WTC11 (cell line): ENCODE measurements around the gene BANF2.

Experiments
- CREM ChIP-seq: sonication (generic); formaldehyde crosslinking; IDR thresholded peaks from 2 replicates; pipeline ENCODE4 v1.8.1; 2022; ENCODE audit warnings: mild to moderate bottlenecking, missing genetic modification reagents, moderate library complexity
- FOXP1 ChIP-seq: sonication (generic); formaldehyde crosslinking; IDR thresholded peaks from 2 replicates; pipeline ENCODE4 v1.8.0; 2022; ENCODE audit warnings: missing genetic modification reagents, mild to moderate bottlenecking, moderate library complexity, borderline replicate concordance
- GABPB1 ChIP-seq: sonication (generic); formaldehyde crosslinking; IDR thresholded peaks from 2 replicates; pipeline ENCODE4 v1.8.1; 2023; ENCODE audit warnings: mild to moderate bottlenecking, missing genetic modification reagents
- TEAD4 ChIP-seq: sonication (generic); formaldehyde crosslinking; IDR thresholded peaks from 2 replicates; pipeline ENCODE4 v1.8.0; 2022; ENCODE audit warnings: mild to moderate bottlenecking, missing genetic modification reagents
- TF ChIP-seq, protein P1 (sequence below): fragments of 200-600 bp; IDR thresholded peaks from 2 replicates; pipeline ENCODE4 v1.8.0; 2022; ENCODE audit warnings: antibody characterized with exemption
- TF ChIP-seq, protein P2 (sequence below): sonication (generic); formaldehyde crosslinking; IDR thresholded peaks from 2 replicates; pipeline ENCODE4 v1.8.1; 2023; ENCODE audit warnings: mild to moderate bottlenecking, missing genetic modification reagents, borderline replicate concordance
- TF ChIP-seq, protein P3 (sequence below): sonication (generic); formaldehyde crosslinking; conservative IDR thresholded peaks from 2 replicates; pipeline ENCODE4 v1.8.1; 2023; ENCODE audit warnings: mild to moderate bottlenecking, low read depth, missing genetic modification reagents, moderate library complexity
- TF ChIP-seq, protein P4 (sequence below): sonication (generic); formaldehyde crosslinking; IDR thresholded peaks from 2 replicates; pipeline ENCODE4 v1.8.0; 2022; ENCODE audit warnings: mild to moderate bottlenecking, missing genetic modification reagents
- TF ChIP-seq, protein P5 (sequence below): sonication (generic); formaldehyde crosslinking; IDR thresholded peaks from 2 replicates; pipeline ENCODE4 v1.8.1; 2022; ENCODE audit warnings: missing genetic modification reagents, borderline replicate concordance

- TF ChIP-seq, protein P1, sequence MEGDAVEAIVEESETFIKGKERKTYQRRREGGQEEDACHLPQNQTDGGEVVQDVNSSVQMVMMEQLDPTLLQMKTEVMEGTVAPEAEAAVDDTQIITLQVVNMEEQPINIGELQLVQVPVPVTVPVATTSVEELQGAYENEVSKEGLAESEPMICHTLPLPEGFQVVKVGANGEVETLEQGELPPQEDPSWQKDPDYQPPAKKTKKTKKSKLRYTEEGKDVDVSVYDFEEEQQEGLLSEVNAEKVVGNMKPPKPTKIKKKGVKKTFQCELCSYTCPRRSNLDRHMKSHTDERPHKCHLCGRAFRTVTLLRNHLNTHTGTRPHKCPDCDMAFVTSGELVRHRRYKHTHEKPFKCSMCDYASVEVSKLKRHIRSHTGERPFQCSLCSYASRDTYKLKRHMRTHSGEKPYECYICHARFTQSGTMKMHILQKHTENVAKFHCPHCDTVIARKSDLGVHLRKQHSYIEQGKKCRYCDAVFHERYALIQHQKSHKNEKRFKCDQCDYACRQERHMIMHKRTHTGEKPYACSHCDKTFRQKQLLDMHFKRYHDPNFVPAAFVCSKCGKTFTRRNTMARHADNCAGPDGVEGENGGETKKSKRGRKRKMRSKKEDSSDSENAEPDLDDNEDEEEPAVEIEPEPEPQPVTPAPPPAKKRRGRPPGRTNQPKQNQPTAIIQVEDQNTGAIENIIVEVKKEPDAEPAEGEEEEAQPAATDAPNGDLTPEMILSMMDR, result no peak
- TF ChIP-seq CREM, result no peak
- peak; percentile 91 for TF ChIP-seq GABPB1 (CRISPR knock-in tag)
- TF ChIP-seq, protein P2, sequence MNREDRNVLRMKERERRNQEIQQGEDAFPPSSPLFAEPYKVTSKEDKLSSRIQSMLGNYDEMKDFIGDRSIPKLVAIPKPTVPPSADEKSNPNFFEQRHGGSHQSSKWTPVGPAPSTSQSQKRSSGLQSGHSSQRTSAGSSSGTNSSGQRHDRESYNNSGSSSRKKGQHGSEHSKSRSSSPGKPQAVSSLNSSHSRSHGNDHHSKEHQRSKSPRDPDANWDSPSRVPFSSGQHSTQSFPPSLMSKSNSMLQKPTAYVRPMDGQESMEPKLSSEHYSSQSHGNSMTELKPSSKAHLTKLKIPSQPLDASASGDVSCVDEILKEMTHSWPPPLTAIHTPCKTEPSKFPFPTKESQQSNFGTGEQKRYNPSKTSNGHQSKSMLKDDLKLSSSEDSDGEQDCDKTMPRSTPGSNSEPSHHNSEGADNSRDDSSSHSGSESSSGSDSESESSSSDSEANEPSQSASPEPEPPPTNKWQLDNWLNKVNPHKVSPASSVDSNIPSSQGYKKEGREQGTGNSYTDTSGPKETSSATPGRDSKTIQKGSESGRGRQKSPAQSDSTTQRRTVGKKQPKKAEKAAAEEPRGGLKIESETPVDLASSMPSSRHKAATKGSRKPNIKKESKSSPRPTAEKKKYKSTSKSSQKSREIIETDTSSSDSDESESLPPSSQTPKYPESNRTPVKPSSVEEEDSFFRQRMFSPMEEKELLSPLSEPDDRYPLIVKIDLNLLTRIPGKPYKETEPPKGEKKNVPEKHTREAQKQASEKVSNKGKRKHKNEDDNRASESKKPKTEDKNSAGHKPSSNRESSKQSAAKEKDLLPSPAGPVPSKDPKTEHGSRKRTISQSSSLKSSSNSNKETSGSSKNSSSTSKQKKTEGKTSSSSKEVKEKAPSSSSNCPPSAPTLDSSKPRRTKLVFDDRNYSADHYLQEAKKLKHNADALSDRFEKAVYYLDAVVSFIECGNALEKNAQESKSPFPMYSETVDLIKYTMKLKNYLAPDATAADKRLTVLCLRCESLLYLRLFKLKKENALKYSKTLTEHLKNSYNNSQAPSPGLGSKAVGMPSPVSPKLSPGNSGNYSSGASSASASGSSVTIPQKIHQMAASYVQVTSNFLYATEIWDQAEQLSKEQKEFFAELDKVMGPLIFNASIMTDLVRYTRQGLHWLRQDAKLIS (CRISPR knock-in tag), result no peak
- TF ChIP-seq, protein P3, sequence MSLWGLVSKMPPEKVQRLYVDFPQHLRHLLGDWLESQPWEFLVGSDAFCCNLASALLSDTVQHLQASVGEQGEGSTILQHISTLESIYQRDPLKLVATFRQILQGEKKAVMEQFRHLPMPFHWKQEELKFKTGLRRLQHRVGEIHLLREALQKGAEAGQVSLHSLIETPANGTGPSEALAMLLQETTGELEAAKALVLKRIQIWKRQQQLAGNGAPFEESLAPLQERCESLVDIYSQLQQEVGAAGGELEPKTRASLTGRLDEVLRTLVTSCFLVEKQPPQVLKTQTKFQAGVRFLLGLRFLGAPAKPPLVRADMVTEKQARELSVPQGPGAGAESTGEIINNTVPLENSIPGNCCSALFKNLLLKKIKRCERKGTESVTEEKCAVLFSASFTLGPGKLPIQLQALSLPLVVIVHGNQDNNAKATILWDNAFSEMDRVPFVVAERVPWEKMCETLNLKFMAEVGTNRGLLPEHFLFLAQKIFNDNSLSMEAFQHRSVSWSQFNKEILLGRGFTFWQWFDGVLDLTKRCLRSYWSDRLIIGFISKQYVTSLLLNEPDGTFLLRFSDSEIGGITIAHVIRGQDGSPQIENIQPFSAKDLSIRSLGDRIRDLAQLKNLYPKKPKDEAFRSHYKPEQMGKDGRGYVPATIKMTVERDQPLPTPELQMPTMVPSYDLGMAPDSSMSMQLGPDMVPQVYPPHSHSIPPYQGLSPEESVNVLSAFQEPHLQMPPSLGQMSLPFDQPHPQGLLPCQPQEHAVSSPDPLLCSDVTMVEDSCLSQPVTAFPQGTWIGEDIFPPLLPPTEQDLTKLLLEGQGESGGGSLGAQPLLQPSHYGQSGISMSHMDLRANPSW (CRISPR knock-in tag), result no peak
- TF ChIP-seq TEAD4 (CRISPR knock-in tag), result no peak
- TF ChIP-seq, protein P4, sequence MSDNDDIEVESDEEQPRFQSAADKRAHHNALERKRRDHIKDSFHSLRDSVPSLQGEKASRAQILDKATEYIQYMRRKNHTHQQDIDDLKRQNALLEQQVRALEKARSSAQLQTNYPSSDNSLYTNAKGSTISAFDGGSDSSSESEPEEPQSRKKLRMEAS (CRISPR knock-in tag), result no peak
- no peak for TF ChIP-seq FOXP1
- TF ChIP-seq, protein P5, sequence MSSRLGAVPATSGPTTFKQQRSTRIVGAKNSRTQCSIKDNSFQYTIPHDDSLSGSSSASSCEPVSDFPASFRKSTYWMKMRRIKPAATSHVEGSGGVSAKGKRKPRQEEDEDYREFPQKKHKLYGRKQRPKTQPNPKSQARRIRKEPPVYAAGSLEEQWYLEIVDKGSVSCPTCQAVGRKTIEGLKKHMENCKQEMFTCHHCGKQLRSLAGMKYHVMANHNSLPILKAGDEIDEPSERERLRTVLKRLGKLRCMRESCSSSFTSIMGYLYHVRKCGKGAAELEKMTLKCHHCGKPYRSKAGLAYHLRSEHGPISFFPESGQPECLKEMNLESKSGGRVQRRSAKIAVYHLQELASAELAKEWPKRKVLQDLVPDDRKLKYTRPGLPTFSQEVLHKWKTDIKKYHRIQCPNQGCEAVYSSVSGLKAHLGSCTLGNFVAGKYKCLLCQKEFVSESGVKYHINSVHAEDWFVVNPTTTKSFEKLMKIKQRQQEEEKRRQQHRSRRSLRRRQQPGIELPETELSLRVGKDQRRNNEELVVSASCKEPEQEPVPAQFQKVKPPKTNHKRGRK, result no peak
These were observed 22.2 kb downstream of the BANF2 start for GRCh38 chr20:17721802-17722486.
